Transverse colon (tissue), 4 donors: ENCODE results near the gene ATF5. TPM values are rescaled to one million over a fixed set of nuclear protein-coding genes. Genes with fewer than 3 reads are reported as not detected.

Experiments used
- DNase-seq: peaks from one replicate; pipeline ENCODE4 v3.0.0-alpha.2; 2019
- H3K27ac ChIP-seq, 4 donors: fragments of 200-600 bp; sonication (generic); 2 replicates each; pipeline ENCODE4 v1.5.1; 2016 to 2018; ENCODE audit warnings: inconsistent platforms in 4 of 4
- H3K27me3 ChIP-seq: fragments of 200-600 bp; sonication (generic); 2 replicates; pipeline ENCODE4 v1.5.1; 2017; ENCODE audit warnings: inconsistent platforms
- H3K36me3 ChIP-seq, 4 donors: fragments of 200-600 bp; sonication (generic); 2 replicates each; pipeline ENCODE4 v1.5.1; 2017 to 2019; ENCODE audit warnings: inconsistent platforms in 4 of 4
- H3K4me1 ChIP-seq, 4 donors: fragments of 200-600 bp; sonication (generic); 2 replicates each; pipeline ENCODE4 v1.5.1; 2017 to 2020; ENCODE audit warnings: inconsistent platforms in 4 of 4
- H3K4me3 ChIP-seq, 4 donors: fragments of 200-600 bp; sonication (generic); 1 replicate in 1 of 4; 2 replicates in 3 of 4; pipeline versions ENCODE4 v1.5.1 to v1.6.1; 2017 to 2019; ENCODE audit warnings: inconsistent platforms in 4 of 4
- H3K9me3 ChIP-seq, 2 donors: fragments of 200-600 bp; sonication (generic); 2 replicates each; pipeline ENCODE4 v1.5.1; 2017 to 2019; ENCODE audit warnings: inconsistent platforms in 2 of 2
- EP300 ChIP-seq: sonication (generic); formaldehyde crosslinking; IDR thresholded peaks from one replicate; pipeline ENCODE4 v1.6.1; 2017; ENCODE audit warnings: antibody characterized with exemption, low read depth
- POLR2A ChIP-seq: fragments of 450-650 bp; IDR thresholded peaks from one replicate; pipeline ENCODE4 v1.6.1; 2016; ENCODE audit warnings: antibody characterized with exemption, mild to moderate bottlenecking, moderate library complexity
- POLR2AphosphoS5 ChIP-seq, 3 donors: sonication (generic); formaldehyde crosslinking; IDR thresholded peaks; one replicate each; pipeline ENCODE4 v1.6.1; 2016; ENCODE audit warnings: antibody characterized with exemption in 3 of 3
- WGBS, 2 donors: methylation state at CpG; one replicate each; pipeline ENCODE4 v1.1.5; 2018; ENCODE audit warnings: low coverage in 1 of 2; 5-methylcytosine and 5-hydroxymethylcytosine counted together
- in situ Hi-C, 4 donors: fragments of 200-750 bp; cut with MboI; loops; one replicate each; pipeline versions ENCODE4 v1.15.0 to v1.15.1; 2017; ENCODE audit warnings: low sequenced_read_pairs in 3 of 4, low pct_ligation_motif_present in 1 of 4, low pct_unique_long_range_greater_than_20kb in 1 of 4
- intact Hi-C: fragments of 100-400 bp; cut with DNase I; formaldehyde crosslinking; loops from one replicate; pipeline ENCODE4 v1.15.1; 2023; ENCODE audit warnings: low total_unique reads
- total RNA-seq, 4 donors: library from RNA; depleted of rRNA; stranded (reverse); fragments of >200 nt; gene quantifications; one replicate each; pipeline ENCODE4 v1.1.0, GENCODE V29; 2016
- TF ChIP-seq, protein P1 (sequence below), 5 experiments: fragments of 200-600 bp in 3 of 5; fragments of 450-650 bp in 2 of 5; sonication (generic) in 3 of 5; IDR thresholded peaks; 1 replicate in 2 of 5; 2 replicates in 3 of 5; pipeline ENCODE4 v1.5.1; 2016 to 2017; ENCODE audit warnings: antibody characterized with exemption in 5 of 5, inconsistent platforms in 3 of 5, mild to moderate bottlenecking in 2 of 5, moderate library complexity in 1 of 5

The ATF5 gene
- total RNA-seq, 4 donors from 2014 or later, result 2.6 to 10.5 (median 5.4) TPM

DNA sequence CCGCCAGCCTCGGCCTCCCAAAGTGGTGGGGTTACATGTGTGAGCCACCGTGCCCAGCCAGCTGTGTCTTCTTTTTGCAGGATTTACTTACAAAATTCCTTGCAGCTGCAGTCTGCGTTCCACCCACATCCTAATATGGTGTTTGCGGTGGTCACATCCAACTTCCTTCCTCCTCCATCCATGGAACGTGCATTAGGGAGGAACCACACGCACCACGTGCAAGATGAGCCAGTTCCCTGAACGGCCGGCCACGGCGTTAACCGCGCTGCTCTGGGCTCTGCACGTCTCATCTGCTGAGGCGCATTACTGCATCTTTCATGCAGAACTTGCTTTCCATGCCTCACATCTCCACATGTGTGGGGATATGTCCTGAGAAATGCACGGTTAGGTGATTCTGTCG is 45.0 kb downstream of the ATF5 start:
- intact Hi-C loops (no loop called here), in situ Hi-C loops (no loop called here)
- 80 to 89% methylated on average over 2 to 18 of the region's 18 CpGs for WGBS, 2 donors
- DNase-seq, result peak; percentile 16
- TF ChIP-seq, protein P1, sequence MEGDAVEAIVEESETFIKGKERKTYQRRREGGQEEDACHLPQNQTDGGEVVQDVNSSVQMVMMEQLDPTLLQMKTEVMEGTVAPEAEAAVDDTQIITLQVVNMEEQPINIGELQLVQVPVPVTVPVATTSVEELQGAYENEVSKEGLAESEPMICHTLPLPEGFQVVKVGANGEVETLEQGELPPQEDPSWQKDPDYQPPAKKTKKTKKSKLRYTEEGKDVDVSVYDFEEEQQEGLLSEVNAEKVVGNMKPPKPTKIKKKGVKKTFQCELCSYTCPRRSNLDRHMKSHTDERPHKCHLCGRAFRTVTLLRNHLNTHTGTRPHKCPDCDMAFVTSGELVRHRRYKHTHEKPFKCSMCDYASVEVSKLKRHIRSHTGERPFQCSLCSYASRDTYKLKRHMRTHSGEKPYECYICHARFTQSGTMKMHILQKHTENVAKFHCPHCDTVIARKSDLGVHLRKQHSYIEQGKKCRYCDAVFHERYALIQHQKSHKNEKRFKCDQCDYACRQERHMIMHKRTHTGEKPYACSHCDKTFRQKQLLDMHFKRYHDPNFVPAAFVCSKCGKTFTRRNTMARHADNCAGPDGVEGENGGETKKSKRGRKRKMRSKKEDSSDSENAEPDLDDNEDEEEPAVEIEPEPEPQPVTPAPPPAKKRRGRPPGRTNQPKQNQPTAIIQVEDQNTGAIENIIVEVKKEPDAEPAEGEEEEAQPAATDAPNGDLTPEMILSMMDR (IDR thresholded peaks at IDR 0.05), result no peak
- no peak for TF ChIP-seq POLR2AphosphoS5 (IDR thresholded peaks at IDR 0.05)
- TF ChIP-seq EP300, result no peak
- no peak for TF ChIP-seq POLR2A
- peaks cover 4% of the 10 kb centered on the region for H3K27me3 ChIP-seq
- H3K4me1 ChIP-seq, result peaks cover 0 to 8% (median 0%) of the 10 kb centered on the region in 4 donors
- no peak overlapping the region for H3K27ac ChIP-seq
- H3K4me3 ChIP-seq, result no peak overlapping the region
- H3K36me3 ChIP-seq, result peaks cover 0 to 31% (median 2%) of the 10 kb centered on the region in 4 donors
- H3K9me3 ChIP-seq, result no peaks in the 10 kb centered on the region

DNA sequence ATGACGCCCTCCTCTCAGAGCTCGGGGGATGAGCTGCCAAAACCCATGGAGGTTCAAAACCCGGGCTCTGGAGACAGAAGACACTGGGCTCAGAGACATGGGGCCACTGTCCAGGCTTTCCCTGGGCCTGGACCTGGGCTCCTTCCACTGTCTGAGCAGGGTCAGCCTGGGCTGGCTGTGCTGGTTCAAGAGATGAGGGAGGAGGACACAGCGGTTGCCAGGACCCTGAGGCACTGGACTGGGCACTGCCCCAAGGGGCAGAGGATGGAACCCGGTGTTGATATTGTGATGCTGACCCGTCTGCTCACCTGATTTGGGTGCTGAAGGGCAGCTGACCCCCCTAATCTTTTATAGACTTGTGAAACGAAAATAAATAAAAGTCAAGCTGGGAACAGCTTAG is 46.0 kb downstream of the ATF5 start:
- TF ChIP-seq, protein P1 (IDR thresholded peaks at IDR 0.05), result no peak
- TF ChIP-seq POLR2AphosphoS5 (IDR thresholded peaks at IDR 0.05) (no peak), POLR2A (no peak), EP300 (no peak)
- Histone ChIP-seq H3K9me3 (no peaks in the 10 kb centered on the region), H3K4me1 (peaks cover 0 to 8% (median 0%) of the 10 kb centered on the region in 4 donors), H3K27ac (no peak overlapping the region), H3K36me3 (peaks cover 0 to 34% (median 2%) of the 10 kb centered on the region in 4 donors), H3K27me3 (no peaks in the 10 kb centered on the region), H3K4me3 (no peak overlapping the region)
- WGBS, 2 donors, result 85% methylated on average over 7 of the region's 7 CpGs; no CpG with 5 or more reads in 1 of the 2 donors
- no peak for DNase-seq
- in situ Hi-C loops, result no loop called here
- intact Hi-C loops, result no loop called here

DNA sequence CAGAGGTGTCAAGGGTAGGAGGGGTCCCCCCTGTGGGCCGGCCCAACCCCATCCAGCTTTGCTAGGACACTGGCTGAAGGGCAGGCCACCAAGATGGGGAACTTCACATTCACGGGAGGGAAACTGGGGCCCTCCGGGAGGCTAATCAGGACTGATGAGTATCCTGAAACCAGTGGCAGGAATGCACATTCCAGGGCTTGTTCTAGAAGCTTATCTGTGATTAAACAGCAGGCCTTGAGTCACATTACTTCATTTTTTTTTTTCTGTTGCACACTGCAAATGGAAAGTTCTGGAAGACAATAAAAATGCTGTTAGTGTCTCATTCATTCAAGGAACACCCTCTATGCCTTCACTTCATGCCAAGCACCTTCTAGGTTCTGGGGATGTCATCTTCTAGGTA is 47.5 kb downstream of the ATF5 start:
- DNase-seq, result no peak
- Histone ChIP-seq H3K4me1 (peaks cover 0 to 8% (median 0%) of the 10 kb centered on the region in 4 donors), H3K4me3 (no peak overlapping the region), H3K27me3 (no peaks in the 10 kb centered on the region), H3K36me3 (peaks cover 0 to 34% (median 2%) of the 10 kb centered on the region in 4 donors), H3K27ac (no peak overlapping the region), H3K9me3 (no peaks in the 10 kb centered on the region)
- TF ChIP-seq EP300, result no peak
- intact Hi-C loops (no loop called here), in situ Hi-C loops (no loop called here)
- WGBS, 2 donors, result 69% methylated on average over 3 of the region's 3 CpGs; no CpG with 5 or more reads in 1 of the 2 donors

DNA sequence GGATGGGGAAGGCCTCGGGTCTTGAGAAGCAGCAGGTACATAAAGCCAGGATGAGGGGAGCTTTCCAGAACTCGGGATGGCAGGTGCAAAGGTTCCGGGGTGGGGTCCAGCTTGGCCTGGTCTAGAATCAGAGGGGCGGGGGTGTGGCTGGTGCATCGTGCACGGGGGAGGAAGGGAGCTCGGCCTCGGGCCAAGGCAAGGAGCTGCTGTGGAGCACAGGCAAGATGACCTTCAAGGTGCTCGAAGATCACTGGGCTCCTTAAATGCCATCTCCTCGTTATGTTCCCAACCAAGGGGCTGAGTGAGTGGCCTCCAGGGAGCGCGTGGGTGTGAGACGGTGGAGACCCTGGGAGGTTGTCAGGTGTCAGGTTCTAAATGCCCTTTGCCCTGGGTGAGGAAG is 48.1 kb downstream of the ATF5 start:
- no peak for TF ChIP-seq POLR2AphosphoS5 (IDR thresholded peaks at IDR 0.05)
- H3K36me3 ChIP-seq, result peaks cover 0 to 34% (median 2%) of the 10 kb centered on the region in 4 donors
- H3K27me3 ChIP-seq, result no peaks in the 10 kb centered on the region
- H3K4me3 ChIP-seq, result no peak overlapping the region
- H3K9me3 ChIP-seq, result no peaks in the 10 kb centered on the region
- peaks cover 0 to 3% (median 0%) of the 10 kb centered on the region in 4 donors for H3K4me1 ChIP-seq
- in situ Hi-C loops (no loop called here), intact Hi-C loops (no loop called here)
- no peak overlapping the region for H3K27ac ChIP-seq
- DNase-seq, result no peak
- WGBS, 2 donors, result 80 to 100% methylated on average over 1 to 13 of the region's 13 CpGs

DNA sequence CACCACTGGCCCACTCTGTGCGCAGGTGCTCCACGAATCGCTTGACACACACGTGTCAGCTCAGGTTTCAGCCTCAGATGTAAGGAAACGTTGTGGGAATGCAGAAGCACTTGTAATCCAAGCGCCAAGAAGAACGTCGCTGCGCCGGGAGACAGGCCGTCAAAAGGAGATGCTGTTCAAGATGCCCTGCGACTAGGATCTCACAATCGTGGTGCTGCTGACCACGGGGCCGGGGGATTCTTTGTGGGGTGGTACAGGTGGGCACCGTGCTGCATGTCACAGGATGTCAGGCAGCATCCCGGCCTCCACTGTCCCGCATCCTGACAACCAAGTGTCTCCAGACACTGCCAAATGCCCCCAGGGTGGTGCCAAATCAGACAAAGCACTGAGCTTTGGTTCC is 48.9 kb downstream of the ATF5 start:
- TF ChIP-seq EP300, result no peak
- no peak for TF ChIP-seq POLR2AphosphoS5 (IDR thresholded peaks at IDR 0.05)
- no peak for TF ChIP-seq POLR2A
- TF ChIP-seq, protein P1 (IDR thresholded peaks at IDR 0.05), result no peak
- DNase-seq, result no peak
- WGBS, 2 donors, result 81 to 100% methylated on average over 2 to 18 of the region's 18 CpGs
- H3K27ac ChIP-seq, result no peak overlapping the region
- H3K36me3 ChIP-seq, result peaks cover 0 to 34% (median 2%) of the 10 kb centered on the region in 4 donors
- H3K4me3 ChIP-seq, result no peak overlapping the region
- no peaks in the 10 kb centered on the region for H3K4me1 ChIP-seq
- no peaks in the 10 kb centered on the region for H3K9me3 ChIP-seq
- no peaks in the 10 kb centered on the region for H3K27me3 ChIP-seq
- in situ Hi-C loops, result no loop called here
- intact Hi-C loops, result no loop called here
